Calu3 (cell line): ENCODE data around the gene CHAC1. TPM values are rescaled to one million over a fixed set of nuclear protein-coding genes. Genes with fewer than 3 reads are reported as not detected.

ENCODE experiments used
- BruUV-seq: library from RNA; stranded (reverse); fragments of 400-500 nt; replicated peaks from 2 replicates; lab custom pipeline; 2021; lab: Mats Ljungman, UMichigan
- CTCF ChIA-PET: fragments of 300-600 bp; sonication (Branson Sonifier 250); formaldehyde crosslinking; loops from one replicate; lab custom pipeline; 2022; ENCODE audit warnings: antibody characterized with exemption; lab: Charles Lee
- DNase-seq: peaks from one replicate; pipeline ENCODE4 v3.0.0; 2022
- H3K27ac Mint-ChIP-seq: one replicate; pipeline ENCODE4 v1.8.0; 2022; ENCODE audit warnings: mixed read lengths; ENCODE audit not compliant: unreplicated experiment
- H3K27me3 Mint-ChIP-seq: one replicate; pipeline ENCODE4 v1.8.0; 2022; ENCODE audit warnings: mixed read lengths; ENCODE audit not compliant: unreplicated experiment
- H3K36me3 Mint-ChIP-seq: one replicate; pipeline ENCODE4 v1.8.0; 2022; ENCODE audit warnings: mild to moderate bottlenecking, moderate library complexity, mixed read lengths; ENCODE audit not compliant: insufficient read depth, unreplicated experiment
- H3K4me1 Mint-ChIP-seq: one replicate; pipeline ENCODE4 v1.8.0; 2022; ENCODE audit warnings: mild to moderate bottlenecking, low read depth, mixed read lengths; ENCODE audit not compliant: unreplicated experiment
- H3K4me3 Mint-ChIP-seq: one replicate; pipeline ENCODE4 v1.8.0; 2022; ENCODE audit warnings: mild to moderate bottlenecking, low read depth, moderate library complexity, mixed read lengths; ENCODE audit not compliant: unreplicated experiment
- H3K9me3 Mint-ChIP-seq: one replicate; pipeline ENCODE4 v1.8.0; 2022; ENCODE audit warnings: low read depth, mixed read lengths; ENCODE audit not compliant: unreplicated experiment
- intact Hi-C: fragments of 100-400 bp; cut with micrococcal nuclease; formaldehyde crosslinking; loops from one replicate; pipeline ENCODE4 v1.10.0; 2022; ENCODE audit not compliant: unreplicated experiment
- total RNA-seq: library from RNA; stranded (reverse); gene quantifications from 2 replicates; pipeline ENCODE4 v1.2.3, GENCODE V29; 2022
- TF ChIP-seq, protein P1 (sequence below): fragments of 200-600 bp; IDR thresholded peaks from one replicate; pipeline ENCODE4 v1.8.0; 2022; ENCODE audit warnings: antibody characterized with exemption; ENCODE audit not compliant: unreplicated experiment

The CHAC1 gene
- total RNA-seq, 1 experiment from 2014 or later: 5.2 TPM

DNA sequence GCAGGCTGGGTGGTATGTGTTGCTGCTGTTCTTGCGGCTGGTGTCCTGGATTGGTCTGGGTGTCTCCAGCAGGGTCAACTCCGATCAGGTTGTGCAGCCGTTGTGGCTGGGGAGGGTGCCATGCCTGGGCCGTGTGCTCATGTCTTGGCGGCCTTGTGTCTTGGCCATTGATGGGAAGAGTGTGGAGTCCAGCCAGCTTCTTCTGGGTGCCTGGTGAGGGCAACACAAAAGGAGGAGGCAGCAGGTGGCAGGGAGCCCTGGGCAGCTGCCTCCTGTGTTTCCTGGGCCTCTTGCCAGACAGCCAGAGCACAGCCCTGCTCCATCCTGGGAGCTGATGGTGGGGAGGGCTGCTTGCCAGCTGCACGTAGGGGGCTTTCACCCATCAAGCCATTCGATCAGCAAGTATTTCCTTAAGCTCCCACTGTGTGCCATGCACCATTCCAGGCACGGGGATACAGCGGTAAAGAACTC is 4.3 kb downstream of the CHAC1 start:
- TF ChIP-seq, protein P1, sequence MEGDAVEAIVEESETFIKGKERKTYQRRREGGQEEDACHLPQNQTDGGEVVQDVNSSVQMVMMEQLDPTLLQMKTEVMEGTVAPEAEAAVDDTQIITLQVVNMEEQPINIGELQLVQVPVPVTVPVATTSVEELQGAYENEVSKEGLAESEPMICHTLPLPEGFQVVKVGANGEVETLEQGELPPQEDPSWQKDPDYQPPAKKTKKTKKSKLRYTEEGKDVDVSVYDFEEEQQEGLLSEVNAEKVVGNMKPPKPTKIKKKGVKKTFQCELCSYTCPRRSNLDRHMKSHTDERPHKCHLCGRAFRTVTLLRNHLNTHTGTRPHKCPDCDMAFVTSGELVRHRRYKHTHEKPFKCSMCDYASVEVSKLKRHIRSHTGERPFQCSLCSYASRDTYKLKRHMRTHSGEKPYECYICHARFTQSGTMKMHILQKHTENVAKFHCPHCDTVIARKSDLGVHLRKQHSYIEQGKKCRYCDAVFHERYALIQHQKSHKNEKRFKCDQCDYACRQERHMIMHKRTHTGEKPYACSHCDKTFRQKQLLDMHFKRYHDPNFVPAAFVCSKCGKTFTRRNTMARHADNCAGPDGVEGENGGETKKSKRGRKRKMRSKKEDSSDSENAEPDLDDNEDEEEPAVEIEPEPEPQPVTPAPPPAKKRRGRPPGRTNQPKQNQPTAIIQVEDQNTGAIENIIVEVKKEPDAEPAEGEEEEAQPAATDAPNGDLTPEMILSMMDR: no peak
- H3K4me1 Mint-ChIP-seq: peaks cover 13% of the 10 kb centered on the region
- no peaks in the 10 kb centered on the region for H3K9me3 Mint-ChIP-seq
- CTCF ChIA-PET: no interaction called here
- H3K27me3 Mint-ChIP-seq: no peaks in the 10 kb centered on the region
- peak overlapping the region; percentile 8 for H3K27ac Mint-ChIP-seq
- BruUV-seq: no TSS peak
- H3K36me3 Mint-ChIP-seq: peaks cover 33% of the 10 kb centered on the region
- intact Hi-C loops: no loop called here
- H3K4me3 Mint-ChIP-seq: no peak overlapping the region
- DNase-seq: no peak

- Mint-ChIP-seq H3K27ac (peak overlapping the region; percentile 8), H3K4me3 (no peak overlapping the region), H3K4me1 (peaks cover 13% of the 10 kb centered on the region), H3K9me3 (no peaks in the 10 kb centered on the region), H3K27me3 (no peaks in the 10 kb centered on the region), H3K36me3 (peaks cover 28% of the 10 kb centered on the region)
- TF ChIP-seq, protein P1: no peak
- intact Hi-C loops: no loop called here
- BruUV-seq: no TSS peak
- CTCF ChIA-PET: no interaction called here
- DNase-seq: no peak
Measured at GRCh38 chr15:40958146-40958545, 4.9 kb downstream of the CHAC1 start.

DNA sequence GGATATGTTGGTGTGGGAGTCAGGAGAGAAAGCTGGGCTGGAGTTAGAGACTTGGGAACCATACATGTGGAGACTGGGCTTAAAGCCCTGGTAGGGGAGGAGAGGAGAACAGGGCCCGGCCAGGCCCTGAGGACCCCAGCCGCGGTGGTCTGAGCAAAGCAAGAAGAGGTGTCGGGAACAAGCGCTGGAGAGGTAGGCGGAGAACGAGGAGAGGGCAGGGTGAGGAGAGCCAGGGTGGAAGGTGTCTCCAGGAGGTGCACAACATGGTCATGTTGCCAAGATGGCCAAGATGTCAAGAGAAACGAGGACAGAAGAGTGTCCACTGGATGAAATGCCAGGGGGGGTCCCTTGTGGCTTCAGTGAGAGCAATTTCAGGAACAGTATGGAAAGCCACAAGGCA is 5.5 kb downstream of the CHAC1 start:
- H3K27ac Mint-ChIP-seq: peak overlapping the region; percentile 8
- no TSS peak for BruUV-seq
- no peaks in the 10 kb centered on the region for H3K27me3 Mint-ChIP-seq
- CTCF ChIA-PET: no interaction called here
- no peak for DNase-seq
- no peaks in the 10 kb centered on the region for H3K9me3 Mint-ChIP-seq
- H3K4me3 Mint-ChIP-seq: no peak overlapping the region
- intact Hi-C loops: no loop called here
- H3K4me1 Mint-ChIP-seq: peaks cover 13% of the 10 kb centered on the region
- H3K36me3 Mint-ChIP-seq: peaks cover 22% of the 10 kb centered on the region
- TF ChIP-seq, protein P1: no peak

- CTCF ChIA-PET: no interaction called here
- intact Hi-C loops: loop anchor here (10.0 kb wide), 1 partner anchor 55 kb away; no protein-coding TSS in a partner anchor
- H3K36me3 Mint-ChIP-seq: peaks cover 14% of the 10 kb centered on the region
- TF ChIP-seq, protein P1: no peak
- BruUV-seq: no TSS peak
- H3K4me3 Mint-ChIP-seq: no peak overlapping the region
- no peaks in the 10 kb centered on the region for H3K9me3 Mint-ChIP-seq
- H3K27me3 Mint-ChIP-seq: no peaks in the 10 kb centered on the region
- DNase-seq: no peak
- peaks cover 13% of the 10 kb centered on the region for H3K4me1 Mint-ChIP-seq
- peak overlapping the region; percentile 44 for H3K27ac Mint-ChIP-seq
Measured at GRCh38 chr15:40959331-40960141, 6.3 kb downstream of the CHAC1 start.
